Activated gamma-delta T cell treated with anti-CD3 and anti-CD28 coated beads, Interleukin-2, amount 50 U/mL, for 16 hours (primary cell): ENCODE results near the gene SURF2.
A peak's percentile ranks its signal among the peaks of the same experiment; 100 is the strongest.

ENCODE experiments used
- DNase-seq: peaks from one replicate; pipeline ENCODE4 v3.0.0-alpha.2; 2020; ENCODE audit warnings: low read depth

The SURF2 gene

GRCh38 chr9:133401588-133401987 is 45.2 kb downstream of the SURF2 start:
- DNase-seq, result no peak

- DNase-seq, result no peak
These were observed 46.3 kb downstream of the SURF2 start for GRCh38 chr9:133402689-133403088.

GRCh38 chr9:133403766-133404453 is 47.6 kb downstream of the SURF2 start:
- peak; percentile 38 for DNase-seq

- no peak for DNase-seq
These were observed 48.2 kb downstream of the SURF2 start for GRCh38 chr9:133404454-133405002.

- DNase-seq, result no peak
These were observed 49.4 kb downstream of the SURF2 start for GRCh38 chr9:133405508-133406438.

GRCh38 chr9:133406480-133407307 is 50.3 kb downstream of the SURF2 start:
- DNase-seq, result peak; percentile 64

- no peak for DNase-seq
These were observed 51.7 kb downstream of the SURF2 start for GRCh38 chr9:133408042-133408441.
